ENCODE measurements around the gene SEC22A. TPM values are rescaled to one million over a fixed set of nuclear protein-coding genes. Genes with fewer than 3 reads are reported as not detected.

Gene SEC22A
- total and polyA plus RNA-seq, 2 donors (not counting 1 experiment from before 2014, with no cell fraction given), result 15.6 to 19.3 TPM

DNA sequence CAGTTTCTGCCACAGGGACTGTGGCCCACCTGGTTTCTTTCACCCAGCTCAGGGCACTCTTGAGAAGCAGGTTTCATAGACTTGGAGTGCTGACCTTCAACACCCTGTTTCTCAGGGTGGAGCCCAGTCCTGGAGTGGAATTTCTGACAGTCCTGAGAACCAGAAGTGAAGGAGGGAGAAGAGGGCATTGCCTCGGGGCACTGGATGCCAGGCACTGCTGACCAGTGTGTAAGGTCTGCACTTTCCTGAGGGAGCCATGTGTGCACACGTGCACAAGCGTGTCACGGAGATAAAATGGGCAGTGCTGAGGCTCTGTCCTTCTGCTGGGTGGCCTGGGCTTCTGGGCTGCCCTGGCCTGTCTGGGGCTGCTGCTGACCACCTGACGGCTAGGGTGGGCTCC is 118.5 kb downstream of the SEC22A start:
- ATAC-seq (ENCODE audit: low read depth) (no peak), DNase-seq (no peak)
- Histone ChIP-seq H3K27ac (ENCODE audit: low read length in 2 of 2) (no peak overlapping the region), H3K36me3 (replicated peaks in 1 of 2; ENCODE audit: control extremely low read depth in 1 of 2, control insufficient read depth in 1 of 2, extremely low read depth in 1 of 2, insufficient read depth in 2 of 2, low read length in 1 of 2) (no peaks in the 10 kb centered on the region), H3K27me3 (replicated peaks in 1 of 4; ENCODE audit: control extremely low read depth in 1 of 4, control insufficient read depth in 3 of 4, insufficient read depth in 4 of 4, low read length in 3 of 4) (peaks cover 0 to 4% (median 0%) of the 10 kb centered on the region in 4 experiments), H3K9me3 (ENCODE audit: control extremely low read depth in 1 of 3, control insufficient read depth in 2 of 3, insufficient read depth in 1 of 3, low read length in 2 of 3) (peaks cover 0 to 5% (median 0%) of the 10 kb centered on the region in 3 donors), H4K20me1 (ENCODE audit: control insufficient read depth, insufficient read depth, low read length, poor library complexity, severe bottlenecking) (no peaks in the 10 kb centered on the region), H2AFZ (ENCODE audit: insufficient read depth, low read depth, low read length, poor library complexity, severe bottlenecking) (no peak overlapping the region), H3K4me1 (ENCODE audit: control insufficient read depth in 2 of 2, insufficient read depth in 2 of 2, low read length in 2 of 2) (no peaks in the 10 kb centered on the region), H3K4me2 (replicated peaks; ENCODE audit: low read depth, low read length, poor library complexity, severe bottlenecking) (no peak overlapping the region), H3K9ac (ENCODE audit: low read length) (no peak overlapping the region), H3K4me3 (ENCODE audit: control extremely low read depth in 1 of 5, extremely low read depth in 1 of 5, insufficient read depth in 1 of 5, low read depth in 2 of 5, low read length in 4 of 5) (no peak overlapping the region), H3K79me2 (ENCODE audit: control insufficient read depth, insufficient read depth, low read length) (no peaks in the 10 kb centered on the region)
- intact Hi-C loops (cut with micrococcal nuclease), result no loop called here
- WGBS (ENCODE audit: insufficient coverage), result 93% methylated on average over 5 of the region's 5 CpGs
- Mint-ChIP-seq H3K4me1 (no peaks in the 10 kb centered on the region), H3K27me3 (peaks cover 40% of the 10 kb centered on the region), H3K27ac (no peak overlapping the region), H3K4me3 (no peak overlapping the region), H3K9me3 (ENCODE audit: insufficient read depth) (no peaks in the 10 kb centered on the region)
- CTCF ChIA-PET, result interaction anchor here (0.9 kb wide), 1 partner anchor 12 kb away, joined by 4 read pairs; no protein-coding TSS in a partner anchor
- TF ChIP-seq EZH2 (IDR thresholded peaks at IDR 0.05; ENCODE audit: borderline replicate concordance, insufficient read depth, low read depth, low read length, poor library complexity, severe bottlenecking), result no peak
- TF ChIP-seq, protein P1, sequence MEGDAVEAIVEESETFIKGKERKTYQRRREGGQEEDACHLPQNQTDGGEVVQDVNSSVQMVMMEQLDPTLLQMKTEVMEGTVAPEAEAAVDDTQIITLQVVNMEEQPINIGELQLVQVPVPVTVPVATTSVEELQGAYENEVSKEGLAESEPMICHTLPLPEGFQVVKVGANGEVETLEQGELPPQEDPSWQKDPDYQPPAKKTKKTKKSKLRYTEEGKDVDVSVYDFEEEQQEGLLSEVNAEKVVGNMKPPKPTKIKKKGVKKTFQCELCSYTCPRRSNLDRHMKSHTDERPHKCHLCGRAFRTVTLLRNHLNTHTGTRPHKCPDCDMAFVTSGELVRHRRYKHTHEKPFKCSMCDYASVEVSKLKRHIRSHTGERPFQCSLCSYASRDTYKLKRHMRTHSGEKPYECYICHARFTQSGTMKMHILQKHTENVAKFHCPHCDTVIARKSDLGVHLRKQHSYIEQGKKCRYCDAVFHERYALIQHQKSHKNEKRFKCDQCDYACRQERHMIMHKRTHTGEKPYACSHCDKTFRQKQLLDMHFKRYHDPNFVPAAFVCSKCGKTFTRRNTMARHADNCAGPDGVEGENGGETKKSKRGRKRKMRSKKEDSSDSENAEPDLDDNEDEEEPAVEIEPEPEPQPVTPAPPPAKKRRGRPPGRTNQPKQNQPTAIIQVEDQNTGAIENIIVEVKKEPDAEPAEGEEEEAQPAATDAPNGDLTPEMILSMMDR (IDR thresholded peaks at IDR 0.05), result no peak
- POLR2A ChIA-PET, result no interaction called here

DNA sequence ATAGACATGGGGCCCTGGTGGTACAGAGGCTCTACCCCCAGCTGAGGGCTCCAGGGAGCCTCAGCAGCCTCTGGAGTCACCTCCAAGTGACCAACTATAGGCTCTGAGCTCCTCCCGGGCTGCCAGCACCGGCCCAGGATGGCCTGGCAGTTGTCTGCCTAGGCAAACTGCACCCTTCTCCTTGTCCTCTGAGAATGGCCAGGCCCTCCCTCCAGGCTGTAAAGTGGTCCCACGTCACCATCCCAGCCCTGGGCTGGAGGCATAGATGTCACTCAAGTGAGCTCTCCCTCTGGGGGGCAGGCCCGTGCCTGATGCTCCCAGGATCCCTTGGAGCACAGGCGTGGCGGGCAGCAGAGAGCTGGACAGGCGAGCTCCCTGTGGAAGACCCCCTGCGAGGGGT is 120.1 kb downstream of the SEC22A start:
- DNase-seq (no peak), ATAC-seq (ENCODE audit: low read depth) (no peak)
- no peaks in the 10 kb centered on the region for H3K36me3 ChIP-seq (replicated peaks in 1 of 2; ENCODE audit: control extremely low read depth in 1 of 2, control insufficient read depth in 1 of 2, extremely low read depth in 1 of 2, insufficient read depth in 2 of 2, low read length in 1 of 2)
- Mint-ChIP-seq H3K4me1 (no peaks in the 10 kb centered on the region), H3K9me3 (ENCODE audit: insufficient read depth) (no peaks in the 10 kb centered on the region), H3K4me3 (no peak overlapping the region), H3K27me3 (peaks cover 30% of the 10 kb centered on the region), H3K27ac (no peak overlapping the region)
- no peaks in the 10 kb centered on the region for H3K4me1 ChIP-seq (ENCODE audit: control insufficient read depth in 2 of 2, insufficient read depth in 2 of 2, low read length in 2 of 2)
- 88% methylated on average over 8 of the region's 8 CpGs for WGBS (ENCODE audit: insufficient coverage)
- H3K79me2 ChIP-seq (ENCODE audit: control insufficient read depth, insufficient read depth, low read length), result no peaks in the 10 kb centered on the region
- H3K27me3 ChIP-seq (replicated peaks in 1 of 4; ENCODE audit: control extremely low read depth in 1 of 4, control insufficient read depth in 3 of 4, insufficient read depth in 4 of 4, low read length in 3 of 4), result peaks cover 0 to 4% (median 0%) of the 10 kb centered on the region in 4 experiments
- no peak overlapping the region for H3K4me3 ChIP-seq (ENCODE audit: control extremely low read depth in 1 of 5, extremely low read depth in 1 of 5, insufficient read depth in 1 of 5, low read depth in 2 of 5, low read length in 4 of 5)
- no peaks in the 10 kb centered on the region for H4K20me1 ChIP-seq (ENCODE audit: control insufficient read depth, insufficient read depth, low read length, poor library complexity, severe bottlenecking)
- TF ChIP-seq EZH2 (IDR thresholded peaks at IDR 0.05; ENCODE audit: borderline replicate concordance, insufficient read depth, low read depth, low read length, poor library complexity, severe bottlenecking), result no peak
- TF ChIP-seq, protein P1 (IDR thresholded peaks at IDR 0.05), result no peak
- no peak overlapping the region for H3K4me2 ChIP-seq (replicated peaks; ENCODE audit: low read depth, low read length, poor library complexity, severe bottlenecking)
- no peak overlapping the region for H2AFZ ChIP-seq (ENCODE audit: insufficient read depth, low read depth, low read length, poor library complexity, severe bottlenecking)
- H3K9ac ChIP-seq (ENCODE audit: low read length), result no peak overlapping the region
- peaks cover 0 to 5% (median 0%) of the 10 kb centered on the region in 3 donors for H3K9me3 ChIP-seq (ENCODE audit: control extremely low read depth in 1 of 3, control insufficient read depth in 2 of 3, insufficient read depth in 1 of 3, low read length in 2 of 3)
- intact Hi-C loops (cut with micrococcal nuclease), result no loop called here
- CTCF ChIA-PET, result interaction anchor here (0.6 kb wide), 1 partner anchor 1501 kb away, joined by 3 read pairs; no protein-coding TSS in a partner anchor
- no peak overlapping the region for H3K27ac ChIP-seq (ENCODE audit: low read length in 2 of 2)
- POLR2A ChIA-PET, result no interaction called here

Measured in B cell (primary cell).